ENCODE measurements around the gene CCDC126.
"Not testable (repeated sequence)": the region's sequence is repeated elsewhere in the genome, so short reads cannot be mapped to it uniquely, and the experiment has no call there.

DNA sequence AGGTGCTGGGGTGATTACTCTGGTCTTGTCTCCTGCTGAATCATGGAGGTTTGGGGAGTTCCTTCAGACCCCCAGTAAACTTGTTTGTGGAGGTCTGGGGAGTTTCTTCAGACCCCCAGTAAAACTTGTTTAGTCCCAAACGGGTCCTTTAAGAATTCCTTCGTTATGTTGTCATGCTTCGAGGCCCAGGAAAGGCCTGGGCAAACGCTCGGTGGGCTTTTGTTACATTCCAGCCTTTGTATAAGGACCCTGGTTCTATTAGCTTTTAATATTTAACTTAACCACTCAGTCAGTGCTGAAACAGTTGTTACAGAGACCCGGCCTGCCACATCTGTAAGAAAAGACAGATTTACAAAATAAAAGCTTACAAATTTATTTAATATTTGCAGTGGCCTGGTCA, 86.9 kb downstream of the CCDC126 start:
- not testable (repeated sequence) for TF ChIP-seq ETV6 (conservative IDR thresholded peaks at IDR 0.05 in 1 of 2, IDR thresholded peaks at IDR 0.05 in 1 of 2; ENCODE audit: borderline replicate concordance in 1 of 2, low read depth in 1 of 2); IKZF1 (conservative IDR thresholded peaks at IDR 0.05); RELA (IDR thresholded peaks at IDR 0.05; ENCODE audit: borderline replicate concordance, partially characterized antibody); RCOR1 (conservative IDR thresholded peaks at IDR 0.05; ENCODE audit: low read depth, low read length); ELK1 (IDR thresholded peaks at IDR 0.05; ENCODE audit: low read depth, low read length); HCFC1 (IDR thresholded peaks at IDR 0.05; ENCODE audit: low read length); POLR2AphosphoS5 (IDR thresholded peaks at IDR 0.05; ENCODE audit: low read length); CTCF (IDR thresholded peaks at IDR 0.05 in 2 of 3, conservative IDR thresholded peaks at IDR 0.05 in 1 of 3; ENCODE audit: control insufficient read depth in 2 of 3, extremely low read depth in 1 of 3, insufficient read depth in 1 of 3, low read depth in 3 of 3, low read length in 3 of 3); YY1 (IDR thresholded peaks at IDR 0.05; ENCODE audit: low read depth, low read length); CBX3 (IDR thresholded peaks at IDR 0.05; ENCODE audit: borderline replicate concordance, low read depth); GABPA (IDR thresholded peaks at IDR 0.05; ENCODE audit: low read depth)
- TF ChIP-seq, protein P1, sequence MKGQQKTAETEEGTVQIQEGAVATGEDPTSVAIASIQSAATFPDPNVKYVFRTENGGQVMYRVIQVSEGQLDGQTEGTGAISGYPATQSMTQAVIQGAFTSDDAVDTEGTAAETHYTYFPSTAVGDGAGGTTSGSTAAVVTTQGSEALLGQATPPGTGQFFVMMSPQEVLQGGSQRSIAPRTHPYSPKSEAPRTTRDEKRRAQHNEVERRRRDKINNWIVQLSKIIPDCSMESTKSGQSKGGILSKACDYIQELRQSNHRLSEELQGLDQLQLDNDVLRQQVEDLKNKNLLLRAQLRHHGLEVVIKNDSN (IDR thresholded peaks at IDR 0.05; ENCODE audit: borderline replicate concordance, extremely low read length, insufficient read depth, low read depth, low read length): not testable (repeated sequence)
